Epidermal melanocyte (primary cell): ENCODE measurements around the gene AURKAIP1.

ENCODE experiments used
- DNase-seq: peaks from one replicate; pipeline ENCODE4 v3.0.0; 2011; ENCODE audit warnings: low spot score; ENCODE audit not compliant: insufficient read length

AURKAIP1 gene

DNA sequence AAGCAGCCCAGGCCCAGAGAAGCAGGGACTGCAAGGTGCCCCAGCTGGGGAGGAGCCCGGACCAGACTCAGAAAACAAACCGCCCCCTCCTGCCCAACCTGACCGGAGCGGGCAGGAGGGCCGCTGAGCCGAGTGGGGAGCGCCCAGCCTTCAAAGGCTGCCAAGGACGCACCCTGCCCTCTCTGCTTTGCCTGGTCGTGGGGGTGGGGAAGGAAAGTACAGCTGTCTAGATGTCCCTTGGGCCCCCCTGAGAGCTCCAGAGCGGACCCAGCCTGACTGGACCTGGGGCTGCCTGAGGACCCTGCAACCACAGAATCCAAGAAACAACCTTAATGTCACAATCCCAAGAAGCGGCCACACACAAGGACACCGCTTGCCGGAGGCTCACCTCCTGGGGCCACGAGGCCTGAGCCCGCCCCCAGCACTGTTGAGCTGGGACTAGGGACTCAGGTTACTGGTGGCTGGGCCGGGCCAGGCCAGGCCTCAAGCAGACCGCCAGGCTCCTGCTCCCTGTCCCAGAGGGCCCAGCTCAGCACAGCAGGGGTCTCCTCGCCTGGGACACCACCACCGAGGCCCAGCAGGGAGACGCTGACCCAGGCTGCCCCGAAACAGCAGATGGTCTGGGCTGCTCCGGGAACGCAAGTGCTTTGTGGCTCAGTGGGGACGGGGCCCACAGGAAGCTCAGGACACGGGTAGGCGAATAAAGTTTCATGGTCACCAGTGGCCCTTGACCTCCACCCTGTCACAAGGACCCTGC, 27.2 kb downstream of the AURKAIP1 start:
- no peak for DNase-seq

DNA sequence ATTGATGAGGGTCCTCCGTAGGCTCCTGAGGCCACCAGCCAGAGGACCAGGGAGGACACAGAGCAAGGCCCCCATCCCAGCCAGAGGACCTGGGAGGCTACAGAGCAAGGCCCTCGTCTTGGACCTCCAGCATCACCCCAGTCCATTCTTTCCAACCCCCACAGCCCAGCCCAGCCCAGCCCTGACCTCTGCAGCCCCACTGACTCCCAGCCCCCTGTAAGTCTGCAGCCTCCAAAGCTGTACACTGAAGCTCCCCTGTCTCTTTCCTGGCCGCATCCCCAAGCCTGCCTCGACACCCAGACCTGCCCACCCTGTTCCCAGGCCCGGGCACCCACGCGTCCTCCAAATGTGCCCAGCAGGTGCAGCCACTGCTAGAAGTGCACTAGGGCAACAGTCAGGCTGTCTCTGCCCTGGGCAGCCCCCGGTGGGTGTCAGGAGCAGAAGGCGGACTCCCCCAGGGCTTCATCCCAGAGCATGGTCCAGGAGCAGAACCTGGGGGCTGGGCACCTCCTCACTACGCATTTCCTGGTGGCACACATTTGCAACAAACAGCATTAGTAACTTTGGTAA, 27.9 kb downstream of the AURKAIP1 start:
- no peak for DNase-seq

DNA sequence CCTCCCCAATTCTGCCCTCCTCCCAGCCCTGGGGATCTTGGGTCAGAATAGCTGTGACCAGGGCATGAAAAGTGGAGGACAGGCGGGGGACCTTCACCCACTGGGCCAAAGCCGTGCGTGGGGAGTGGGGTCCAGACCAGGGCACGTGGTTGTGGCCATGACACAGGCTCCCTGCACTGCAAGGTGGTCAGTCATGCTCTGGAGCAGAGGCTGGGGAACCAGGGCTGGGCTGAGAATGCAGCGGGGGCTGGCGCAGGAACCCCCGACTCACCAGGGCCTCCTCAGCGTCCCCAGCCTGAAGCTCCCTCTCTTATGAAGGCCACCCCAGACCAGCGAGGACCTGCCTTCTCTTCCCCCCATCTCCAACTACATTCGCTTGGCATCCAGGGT, 28.5 kb downstream of the AURKAIP1 start:
- no peak for DNase-seq

DNA sequence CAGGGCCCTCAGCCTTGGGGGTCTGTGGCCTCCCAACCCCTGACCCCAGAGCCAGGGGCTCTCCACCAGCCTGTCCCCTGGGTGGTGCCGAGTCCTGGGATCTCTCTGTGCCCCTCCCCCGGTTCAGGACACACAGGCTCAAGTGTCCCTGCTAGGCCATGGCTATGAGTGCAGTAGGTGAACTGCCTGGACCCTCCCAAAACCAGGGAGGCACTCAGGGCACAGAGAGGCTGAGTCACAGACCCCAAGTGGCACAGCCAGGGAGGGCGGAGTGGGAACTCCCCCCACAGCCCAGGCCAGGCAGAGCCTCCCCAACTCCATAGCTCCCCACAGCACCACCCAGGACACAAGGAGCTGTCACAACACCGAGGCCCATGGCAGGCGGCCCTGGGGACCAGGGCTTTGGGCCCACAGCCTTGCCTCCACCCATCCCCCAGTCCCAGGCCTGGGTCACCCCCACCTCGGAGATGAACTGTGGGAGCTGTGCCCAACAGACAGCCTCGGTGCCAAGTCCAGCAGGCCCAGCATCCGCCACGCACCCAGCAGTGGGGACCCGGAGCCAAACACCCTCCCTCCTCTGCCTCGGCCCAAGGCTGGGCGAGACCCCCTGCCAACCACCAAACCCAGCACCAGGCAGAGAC, 29.0 kb downstream of the AURKAIP1 start:
- DNase-seq, result no peak

DNA sequence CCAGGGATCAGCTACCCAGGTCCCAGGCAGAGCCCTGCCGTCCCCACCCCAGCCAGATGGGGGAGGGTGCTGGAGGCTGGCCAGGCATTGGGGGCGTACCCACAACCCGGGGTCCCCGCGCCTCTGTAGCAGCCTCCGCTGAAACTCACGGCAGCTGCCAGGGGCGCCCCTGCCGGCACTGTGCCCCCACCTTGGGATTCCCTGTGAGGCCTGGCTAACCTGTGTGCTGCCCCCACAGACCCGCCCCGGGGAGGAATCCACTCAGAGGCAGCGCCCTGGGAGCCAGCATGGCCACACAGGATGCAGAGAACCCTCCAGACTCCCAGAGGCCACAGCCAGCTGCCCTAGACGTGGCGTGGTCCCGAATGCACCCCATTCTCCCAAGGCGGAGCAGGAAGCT, 29.6 kb downstream of the AURKAIP1 start:
- DNase-seq, result no peak

DNA sequence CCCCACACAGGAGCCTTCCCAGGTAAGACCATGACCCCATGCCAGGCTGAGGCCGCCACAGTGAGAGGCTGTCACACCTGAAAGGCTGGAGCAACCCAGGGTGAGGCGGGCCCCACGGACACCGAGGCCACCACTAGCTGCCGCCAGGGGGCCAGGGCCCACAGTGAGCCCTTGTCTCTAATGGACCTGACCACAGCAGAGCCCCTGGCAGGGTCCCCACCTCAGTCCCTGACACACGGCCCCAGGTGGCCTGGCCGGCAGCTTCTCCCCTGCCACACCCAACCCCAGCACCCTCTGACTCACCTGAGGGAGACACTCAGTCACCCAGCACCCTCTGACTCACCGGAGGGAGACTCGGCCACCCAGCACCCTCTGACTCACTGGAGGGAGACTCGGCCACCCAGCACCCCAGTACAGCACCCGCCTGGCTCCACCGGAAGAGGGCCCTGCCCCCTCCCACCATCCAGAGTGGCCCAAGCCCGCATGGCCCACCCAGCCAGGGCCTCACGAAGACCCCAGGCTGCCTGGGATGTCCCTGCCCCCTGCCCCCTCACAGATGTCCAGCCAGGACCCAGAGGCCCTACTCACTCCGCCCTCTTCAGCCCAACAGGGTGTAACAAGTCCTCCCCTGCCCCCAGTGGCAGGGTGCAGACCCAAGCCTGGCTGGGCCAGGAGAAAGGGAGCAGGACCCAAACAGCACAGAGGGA, 30.2 kb downstream of the AURKAIP1 start:
- DNase-seq, result no peak

DNA sequence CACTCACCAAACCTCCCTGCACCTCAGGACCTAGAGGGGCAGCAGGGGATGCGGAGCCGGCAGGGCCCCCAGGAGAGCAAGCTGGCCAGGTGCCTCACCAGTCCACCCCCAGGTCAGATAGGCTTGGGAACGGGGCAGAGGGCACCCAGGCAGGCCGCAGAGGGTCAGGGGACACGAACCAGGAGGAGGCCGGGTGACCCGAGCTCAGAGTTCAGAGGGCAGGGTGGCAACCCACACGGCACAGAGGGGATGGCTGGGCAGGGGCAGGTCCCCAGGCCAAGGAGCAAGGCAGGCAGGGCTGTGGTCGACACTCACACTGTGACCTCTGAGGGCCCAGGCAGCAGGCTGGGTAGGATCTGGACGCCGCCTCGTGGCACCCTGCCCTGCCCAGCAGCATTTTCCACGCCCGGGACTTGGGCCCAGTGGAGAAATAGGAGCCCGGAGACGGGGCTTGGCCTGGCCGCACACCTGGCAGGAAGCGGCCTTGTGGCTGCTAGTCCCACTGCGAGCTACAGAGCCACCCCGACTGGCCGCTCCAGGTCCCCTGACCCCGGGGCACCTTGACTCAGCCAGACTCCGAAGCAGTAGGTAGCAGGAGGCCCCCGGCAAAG, 31.1 kb downstream of the AURKAIP1 start:
- no peak for DNase-seq

DNA sequence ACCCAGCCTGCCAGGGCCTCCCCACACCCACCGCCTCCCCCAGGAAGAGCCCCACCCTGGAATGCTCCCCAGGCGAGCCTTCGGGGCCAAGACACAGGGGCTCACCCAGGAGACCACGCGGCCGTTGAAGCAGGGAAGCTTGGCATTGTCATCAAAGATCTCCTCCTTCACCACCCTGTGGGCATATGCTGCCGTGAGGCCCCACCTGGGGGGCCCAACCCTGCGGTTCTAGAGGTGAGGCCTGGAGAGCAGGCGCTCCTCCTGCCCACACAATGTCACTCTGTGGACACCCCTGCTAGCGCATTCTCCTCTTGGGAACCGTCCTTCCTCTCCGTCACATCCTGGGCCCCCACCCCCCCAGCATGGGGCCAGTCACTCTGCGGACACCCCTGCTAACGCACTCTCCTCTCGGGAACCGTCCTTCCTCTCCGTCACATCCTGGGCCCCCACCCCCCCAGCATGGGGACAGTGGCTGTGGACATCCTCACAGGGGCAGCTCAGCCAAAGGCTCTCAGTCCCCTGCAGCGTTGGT, 32.4 kb downstream of the AURKAIP1 start:
- no peak for DNase-seq

DNA sequence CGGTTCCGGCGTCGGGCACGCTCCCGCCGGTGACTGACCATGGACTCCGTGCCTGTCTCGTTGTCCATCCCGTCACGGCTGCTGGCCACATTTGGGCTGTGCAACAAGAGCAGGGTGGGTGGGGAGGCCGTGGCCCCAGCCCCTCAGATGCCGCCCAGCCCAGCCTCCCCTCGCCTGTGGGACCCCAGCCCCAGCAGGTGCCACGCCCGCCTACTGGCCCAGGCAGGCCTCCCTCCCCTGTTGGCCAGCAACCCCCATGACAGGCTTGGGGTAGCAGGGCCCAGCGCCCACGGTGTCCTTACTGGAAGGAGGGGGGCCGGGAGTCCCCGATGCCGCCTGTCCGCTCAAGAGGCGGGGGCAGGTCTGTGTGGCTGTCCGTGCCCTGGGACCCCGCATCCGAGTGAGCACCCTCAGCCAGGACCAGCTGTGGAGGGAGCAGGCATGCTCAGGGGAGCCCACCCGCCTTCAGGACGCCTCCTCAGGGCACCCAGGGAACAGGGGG, 32.9 kb downstream of the AURKAIP1 start:
- no peak for DNase-seq

DNA sequence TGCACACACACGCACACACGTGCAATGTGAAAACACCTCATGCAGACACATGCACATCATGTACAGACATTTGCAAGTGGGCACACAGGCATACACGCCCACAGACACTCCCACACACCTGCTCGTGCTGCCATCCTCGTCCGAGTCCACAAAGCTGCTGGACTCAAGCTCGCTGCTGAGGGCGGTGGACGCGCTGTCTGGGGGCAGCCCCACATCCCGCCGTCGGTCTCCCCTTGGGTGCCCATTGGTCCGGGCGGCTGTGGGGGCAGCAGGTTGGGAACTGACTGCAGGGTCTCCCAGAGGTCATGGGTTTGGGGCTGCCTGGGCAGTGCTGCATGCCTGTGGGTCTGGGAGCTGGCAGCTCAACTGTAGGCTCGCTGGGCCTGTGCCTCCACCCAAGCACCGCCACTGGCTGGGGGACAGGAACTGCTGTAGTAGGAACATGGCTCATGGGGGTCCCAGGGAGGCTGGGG, 33.4 kb downstream of the AURKAIP1 start:
- no peak for DNase-seq

DNA sequence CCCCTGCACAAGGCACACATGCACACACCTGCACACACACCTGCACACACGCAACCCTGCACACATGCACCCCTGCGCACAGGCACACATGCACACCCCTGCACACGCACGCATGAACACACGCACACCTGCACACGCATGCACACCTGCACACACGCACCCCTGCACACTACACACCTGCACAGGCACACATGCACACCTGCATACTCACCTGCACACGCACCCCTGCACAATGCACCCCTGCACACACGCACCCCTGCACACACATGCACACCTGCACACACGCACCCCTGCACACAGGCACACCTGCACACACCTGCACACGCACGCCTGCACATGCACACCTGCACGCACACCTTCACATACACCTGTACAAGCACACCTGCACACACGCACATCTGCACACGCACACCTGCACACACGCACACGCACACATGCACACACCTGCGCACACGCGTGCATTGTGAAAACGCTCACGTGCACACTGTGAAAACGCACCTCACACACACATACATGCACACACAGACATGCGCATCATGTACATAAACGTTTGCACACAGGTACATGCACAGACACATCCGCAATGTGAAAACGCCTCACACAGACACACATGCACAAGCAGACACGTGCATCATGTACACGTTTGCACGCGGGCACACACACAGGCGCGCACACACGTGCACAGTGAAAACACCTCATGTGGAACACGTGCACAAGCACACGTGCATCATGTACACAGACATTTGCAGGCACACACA, 34.0 kb downstream of the AURKAIP1 start:
- no peak for DNase-seq

DNA sequence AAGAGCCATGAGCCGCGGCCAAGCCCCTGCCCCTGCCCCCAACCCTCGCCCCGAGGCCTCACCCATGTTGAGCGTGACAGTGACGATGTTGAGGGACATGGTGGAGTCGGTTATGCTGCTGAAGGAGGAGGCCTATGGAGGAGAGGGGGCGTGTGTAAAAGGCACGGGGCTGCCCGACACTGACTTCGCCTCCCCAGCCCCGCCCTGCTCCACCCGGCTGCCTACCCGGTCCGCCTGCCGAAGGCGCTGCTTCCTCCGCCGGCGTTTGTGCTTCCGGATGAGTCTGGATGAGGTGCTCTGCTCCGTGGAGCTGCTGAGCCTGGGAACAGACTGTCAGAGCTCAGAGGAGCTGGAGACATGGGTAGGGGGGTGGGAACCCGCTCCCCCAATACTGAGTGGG, 34.8 kb downstream of the AURKAIP1 start:
- no peak for DNase-seq

DNA sequence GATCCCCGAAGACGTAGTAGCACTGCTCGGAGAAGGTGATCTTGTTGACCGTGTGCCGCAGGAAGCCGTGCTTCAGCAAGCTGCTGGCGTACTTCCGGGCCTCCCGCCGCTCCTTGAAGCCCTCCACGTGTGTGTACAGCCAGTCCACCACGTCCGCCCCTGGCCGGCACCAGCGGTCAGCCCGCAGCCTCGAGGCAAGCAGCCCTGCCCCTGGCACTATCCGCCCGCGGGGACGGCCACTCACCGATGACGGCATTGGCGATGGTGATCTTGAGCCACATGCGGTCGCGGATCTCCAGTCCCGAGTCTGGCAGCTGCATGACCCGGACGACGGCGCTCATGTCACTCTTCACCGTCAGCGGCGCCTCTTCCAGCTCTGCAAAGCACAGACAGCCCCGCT, 36.7 kb downstream of the AURKAIP1 start:
- DNase-seq, result no peak

DNA sequence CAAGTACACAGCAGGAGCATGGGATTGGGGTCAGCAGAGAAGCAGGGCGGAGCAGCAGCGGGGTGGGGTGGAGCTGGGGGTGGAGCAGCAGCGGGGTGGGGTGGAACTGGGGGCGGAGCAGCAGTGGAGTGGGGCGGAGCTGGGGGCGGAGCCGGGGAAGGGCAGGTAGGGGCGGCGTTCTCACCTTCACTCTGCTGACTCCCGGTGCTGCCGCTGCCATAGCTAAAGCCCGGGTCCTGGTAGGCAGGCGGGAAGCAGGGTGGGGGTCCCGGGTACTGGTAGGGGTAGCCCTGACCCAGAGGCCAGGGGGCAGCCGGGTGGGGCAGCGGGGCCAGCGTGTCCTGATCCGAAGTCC, 37.2 kb downstream of the AURKAIP1 start:
- DNase-seq, result no peak

DNA sequence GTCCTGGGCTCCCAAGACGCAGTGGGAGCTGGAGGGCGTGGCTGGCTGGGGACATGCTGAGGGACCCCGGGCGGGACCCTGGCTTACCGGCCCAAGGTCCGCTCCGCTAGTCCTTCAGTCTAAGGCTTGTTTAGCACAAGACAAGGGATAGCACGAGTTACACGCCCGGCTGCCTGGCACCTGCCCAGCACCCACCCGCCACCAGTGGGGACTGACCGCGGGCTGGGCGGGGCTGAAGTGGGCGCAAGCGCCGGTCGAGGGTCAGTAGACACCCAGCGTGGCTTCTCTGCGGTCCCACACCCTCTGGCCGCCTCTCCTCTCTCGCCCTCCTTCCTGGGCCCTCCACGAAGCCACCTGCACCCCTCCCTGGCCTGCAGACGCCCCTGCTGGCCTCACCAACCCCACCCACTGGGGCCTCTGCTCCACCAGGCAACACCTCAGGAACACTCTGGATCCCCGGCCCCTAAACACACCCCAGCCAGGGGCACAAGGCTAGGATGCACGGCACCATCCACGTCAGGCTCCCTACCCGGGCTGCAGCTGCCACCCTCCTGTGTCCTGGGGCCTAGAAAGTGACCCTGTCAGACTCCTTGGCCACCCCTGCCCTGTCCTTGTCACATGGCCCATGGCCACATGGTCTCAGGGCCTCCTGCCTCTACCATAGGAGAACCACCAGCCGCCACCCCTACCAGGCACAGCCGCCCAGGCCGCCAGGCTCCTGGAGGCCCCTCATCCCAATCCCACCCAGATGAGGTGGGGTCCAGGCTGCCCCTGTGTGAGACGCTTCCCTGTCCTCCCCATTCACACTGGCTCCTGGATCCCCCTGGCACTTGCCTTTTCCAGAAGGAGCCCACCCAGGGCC, 37.8 kb downstream of the AURKAIP1 start:
- no peak for DNase-seq

DNA sequence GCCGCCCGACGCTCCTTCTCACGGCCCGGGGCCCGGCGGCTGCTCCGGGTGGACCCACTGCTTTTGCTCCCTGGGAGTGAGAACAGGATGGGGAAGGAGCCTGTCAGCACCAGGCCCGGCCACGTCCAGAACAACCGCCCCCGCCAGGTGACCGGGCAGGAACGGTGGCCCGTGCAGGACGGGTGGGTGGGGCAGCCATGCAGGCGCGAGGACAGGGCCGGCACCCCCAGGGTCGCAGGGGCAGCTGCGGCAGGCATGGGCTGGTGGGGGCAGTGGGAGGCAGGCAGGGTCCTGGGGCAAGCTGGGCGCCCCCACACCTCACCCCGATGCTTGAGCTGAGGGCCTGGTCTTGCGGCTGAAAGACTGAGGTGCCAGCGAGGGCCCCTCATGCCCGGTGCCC, 38.6 kb downstream of the AURKAIP1 start:
- no peak for DNase-seq

DNA sequence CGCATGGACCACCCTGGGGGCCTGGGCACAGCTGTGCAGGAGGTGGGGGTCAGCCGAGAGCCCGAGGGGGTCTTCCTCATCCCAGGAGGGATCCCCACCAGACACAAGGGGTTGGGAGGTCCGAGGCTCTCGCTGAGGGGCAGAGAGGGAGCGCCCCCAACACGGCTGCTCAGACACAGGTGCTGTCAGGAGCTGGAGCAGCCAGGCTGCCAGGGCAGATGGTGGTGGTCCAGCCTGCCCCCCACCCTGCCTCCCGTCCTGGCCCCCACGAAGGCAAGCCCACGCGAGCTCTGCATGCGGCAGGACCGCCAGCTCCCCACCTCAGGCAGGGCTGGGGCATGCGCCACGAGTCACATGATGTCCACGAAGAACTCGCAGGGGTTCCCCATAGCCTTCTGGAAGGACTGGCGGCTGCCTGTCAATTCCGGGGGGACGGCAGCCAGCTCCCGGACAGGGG, 39.2 kb downstream of the AURKAIP1 start:
- no peak for DNase-seq

DNA sequence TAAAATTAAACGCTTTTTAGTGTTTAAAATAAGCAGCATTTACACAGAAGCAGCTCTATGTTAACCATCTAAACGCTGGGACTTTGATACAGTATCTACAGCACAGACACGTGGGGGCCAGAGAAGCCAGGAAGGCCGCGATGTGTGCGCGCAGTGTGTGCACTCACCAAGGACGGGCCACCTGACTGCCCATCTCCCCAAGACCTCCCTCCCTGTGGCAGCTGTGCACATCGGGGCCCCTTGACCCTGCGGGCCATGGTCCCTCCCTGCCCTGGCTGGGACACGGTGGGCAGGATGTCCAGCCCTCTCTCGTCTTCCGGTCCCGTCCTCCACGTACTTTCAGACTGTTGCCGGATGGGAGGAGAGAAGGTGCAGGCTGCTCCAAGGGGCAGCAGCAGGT, 39.7 kb downstream of the AURKAIP1 start:
- DNase-seq, result no peak

DNA sequence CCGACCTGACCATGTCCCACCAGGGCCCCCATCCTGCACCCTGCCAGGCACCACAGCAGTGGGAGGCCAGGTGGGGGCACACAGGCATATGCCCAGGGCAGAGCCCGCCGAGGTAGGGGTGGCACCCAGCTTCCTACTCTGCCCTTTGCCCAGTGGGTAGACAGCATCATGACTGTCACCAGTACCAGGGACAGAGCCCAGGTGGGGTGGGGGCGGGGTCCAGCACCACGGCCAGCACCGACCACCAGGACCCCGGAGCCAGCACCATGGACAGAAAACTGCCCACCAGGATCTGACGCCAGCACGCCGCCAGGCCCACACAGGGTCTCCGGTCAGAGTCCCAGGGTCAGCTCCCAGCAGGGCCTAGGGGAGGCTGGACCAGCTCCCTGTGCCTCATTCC, 40.2 kb downstream of the AURKAIP1 start:
- DNase-seq, result no peak
